Measurements from ENCODE around the gene CACNA1C. TPM values are rescaled to one million over a fixed set of nuclear protein-coding genes. Genes with fewer than 3 reads are reported as not detected.

CACNA1C gene
- total RNA-seq, 1 experiment from 2014 or later, result not detected

DNA sequence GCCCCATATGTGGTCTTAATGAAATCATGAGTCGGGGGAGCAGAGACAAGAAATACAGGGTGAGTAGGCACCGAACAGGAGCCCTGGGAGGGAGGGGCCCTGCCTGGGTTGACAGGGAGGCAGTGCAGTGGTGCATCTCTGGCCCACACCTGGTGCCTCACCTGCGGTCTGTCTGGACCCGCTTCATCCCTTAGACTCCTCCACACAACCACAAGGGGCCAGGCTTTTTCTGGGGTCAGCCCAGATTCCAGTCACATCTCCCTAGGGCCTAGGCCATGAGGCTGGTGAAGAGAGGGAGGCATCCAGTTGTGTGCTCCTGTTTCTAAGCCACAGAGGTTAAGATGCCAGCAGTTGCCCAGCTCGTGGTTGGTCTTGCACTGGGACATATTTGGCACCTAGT, 398.7 kb downstream of the CACNA1C start:
- DNase-seq, result no peak
- TF ChIP-seq, protein P1, sequence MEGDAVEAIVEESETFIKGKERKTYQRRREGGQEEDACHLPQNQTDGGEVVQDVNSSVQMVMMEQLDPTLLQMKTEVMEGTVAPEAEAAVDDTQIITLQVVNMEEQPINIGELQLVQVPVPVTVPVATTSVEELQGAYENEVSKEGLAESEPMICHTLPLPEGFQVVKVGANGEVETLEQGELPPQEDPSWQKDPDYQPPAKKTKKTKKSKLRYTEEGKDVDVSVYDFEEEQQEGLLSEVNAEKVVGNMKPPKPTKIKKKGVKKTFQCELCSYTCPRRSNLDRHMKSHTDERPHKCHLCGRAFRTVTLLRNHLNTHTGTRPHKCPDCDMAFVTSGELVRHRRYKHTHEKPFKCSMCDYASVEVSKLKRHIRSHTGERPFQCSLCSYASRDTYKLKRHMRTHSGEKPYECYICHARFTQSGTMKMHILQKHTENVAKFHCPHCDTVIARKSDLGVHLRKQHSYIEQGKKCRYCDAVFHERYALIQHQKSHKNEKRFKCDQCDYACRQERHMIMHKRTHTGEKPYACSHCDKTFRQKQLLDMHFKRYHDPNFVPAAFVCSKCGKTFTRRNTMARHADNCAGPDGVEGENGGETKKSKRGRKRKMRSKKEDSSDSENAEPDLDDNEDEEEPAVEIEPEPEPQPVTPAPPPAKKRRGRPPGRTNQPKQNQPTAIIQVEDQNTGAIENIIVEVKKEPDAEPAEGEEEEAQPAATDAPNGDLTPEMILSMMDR (conservative IDR thresholded peaks at IDR 0.05), result no peak
- no peak for TF ChIP-seq EZH2 (IDR thresholded peaks at IDR 0.05; ENCODE audit: low read depth)
- no peaks in the 10 kb centered on the region for H3F3A ChIP-seq (ENCODE audit: insufficient read depth, low read depth)
- no peaks in the 10 kb centered on the region for H3K36me3 ChIP-seq (ENCODE audit: low read depth)
- H3K79me2 ChIP-seq (ENCODE audit: low read depth), result no peaks in the 10 kb centered on the region
- intact Hi-C loops (cut with micrococcal nuclease; ENCODE audit: unreplicated experiment), result no loop called here
- no peaks in the 10 kb centered on the region for H3K4me1 ChIP-seq (replicated peaks; ENCODE audit: insufficient read depth)
- ChIA-PET POLR2A (ENCODE audit: unreplicated experiment) (no interaction called here), CTCF (no interaction called here)
- no peak overlapping the region for H3K4me2 ChIP-seq
- H3K27me3 ChIP-seq (ENCODE audit: insufficient read depth, low read depth), result peaks cover 92% of the 10 kb centered on the region
- no peaks in the 10 kb centered on the region for H3K9me2 ChIP-seq (ENCODE audit: insufficient read depth)
- no peaks in the 10 kb centered on the region for H3K9me3 ChIP-seq (ENCODE audit: insufficient read depth, low read depth)
- H4K20me1 ChIP-seq (ENCODE audit: insufficient read depth), result no peaks in the 10 kb centered on the region
- no peak overlapping the region for H3K27ac ChIP-seq
- no TSS peak for BruUV-seq (replicated peaks)
- H2AFZ ChIP-seq, result no peak overlapping the region
- H3K4me3 ChIP-seq, result no peak overlapping the region

DNA sequence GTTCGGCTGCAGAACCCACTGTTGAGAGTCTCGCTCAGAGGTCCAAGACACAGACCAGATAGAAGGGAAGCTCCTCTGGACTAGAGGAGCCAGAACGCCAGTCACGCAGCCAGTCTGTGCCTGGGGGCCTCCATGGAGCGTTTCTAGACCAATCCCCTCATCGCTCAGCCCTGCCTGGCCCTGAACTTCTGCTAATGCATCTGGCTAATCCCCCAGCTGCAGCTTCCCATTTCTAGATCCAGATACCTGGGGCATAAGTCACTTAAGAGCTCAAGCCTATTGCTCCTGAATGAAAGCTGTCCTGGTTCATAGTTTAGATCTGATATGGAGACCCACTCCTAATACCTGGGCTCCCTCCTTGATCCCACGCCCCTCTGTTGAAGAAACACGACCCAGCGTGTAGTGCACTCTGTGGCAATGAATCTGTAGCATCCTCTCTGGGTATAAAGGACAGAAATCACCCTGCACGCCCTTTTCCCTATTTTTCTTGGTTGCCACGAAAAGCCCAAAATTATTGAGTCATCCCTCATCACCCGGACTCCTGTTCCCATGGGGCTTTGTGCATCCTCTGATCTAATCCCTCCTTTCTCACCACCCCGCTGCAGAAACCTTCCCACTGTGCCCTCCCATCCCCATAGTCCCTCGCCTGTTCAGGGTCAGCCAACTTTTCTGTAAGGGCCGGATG, 400.4 kb downstream of the CACNA1C start:
- H3K4me3 ChIP-seq, result no peak overlapping the region
- no peaks in the 10 kb centered on the region for H3F3A ChIP-seq (ENCODE audit: insufficient read depth, low read depth)
- no peak overlapping the region for H2AFZ ChIP-seq
- H3K4me1 ChIP-seq (replicated peaks; ENCODE audit: insufficient read depth), result no peaks in the 10 kb centered on the region
- no peak for DNase-seq
- no TSS peak for BruUV-seq (replicated peaks)
- no peak for TF ChIP-seq EZH2 (IDR thresholded peaks at IDR 0.05; ENCODE audit: low read depth)
- TF ChIP-seq, protein P1 (conservative IDR thresholded peaks at IDR 0.05), result no peak
- H3K27me3 ChIP-seq (ENCODE audit: insufficient read depth, low read depth), result peaks cover 98% of the 10 kb centered on the region
- ChIA-PET POLR2A (ENCODE audit: unreplicated experiment) (no interaction called here), CTCF (no interaction called here)
- intact Hi-C loops (cut with micrococcal nuclease; ENCODE audit: unreplicated experiment), result no loop called here
- H4K20me1 ChIP-seq (ENCODE audit: insufficient read depth), result no peaks in the 10 kb centered on the region
- no peaks in the 10 kb centered on the region for H3K79me2 ChIP-seq (ENCODE audit: low read depth)
- no peaks in the 10 kb centered on the region for H3K36me3 ChIP-seq (ENCODE audit: low read depth)
- H3K9me2 ChIP-seq (ENCODE audit: insufficient read depth), result no peaks in the 10 kb centered on the region
- no peak overlapping the region for H3K4me2 ChIP-seq
- H3K9me3 ChIP-seq (ENCODE audit: insufficient read depth, low read depth), result no peaks in the 10 kb centered on the region
- no peak overlapping the region for H3K27ac ChIP-seq

DNA sequence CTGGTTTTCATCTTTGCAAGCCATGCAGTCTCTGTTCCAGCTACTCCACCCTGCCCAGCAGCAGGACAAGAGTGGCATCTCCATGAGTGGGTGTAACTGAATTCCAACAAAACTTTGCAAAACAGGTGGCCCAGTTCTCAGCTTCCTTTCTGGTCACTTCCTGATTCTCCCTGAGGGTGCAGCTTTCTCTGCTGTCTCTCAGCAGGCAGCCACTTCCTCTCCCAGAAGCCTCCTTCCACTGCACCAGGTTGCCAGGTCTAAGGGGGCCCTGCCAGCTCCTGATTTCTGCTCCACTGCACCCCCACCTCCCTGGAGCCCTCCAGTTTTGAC, 400.9 kb downstream of the CACNA1C start:
- no TSS peak for BruUV-seq (replicated peaks)

More for the DNA sequence above, 400.9 kb downstream of the CACNA1C start:
- peaks cover 98% of the 10 kb centered on the region for H3K27me3 ChIP-seq (ENCODE audit: insufficient read depth, low read depth)
- no peak for DNase-seq
- no peaks in the 10 kb centered on the region for H3F3A ChIP-seq (ENCODE audit: insufficient read depth, low read depth)
- H3K4me1 ChIP-seq (replicated peaks; ENCODE audit: insufficient read depth), result no peaks in the 10 kb centered on the region
- CTCF ChIA-PET, result no interaction called here
- H3K9me3 ChIP-seq (ENCODE audit: insufficient read depth, low read depth), result no peaks in the 10 kb centered on the region
- H3K36me3 ChIP-seq (ENCODE audit: low read depth), result no peaks in the 10 kb centered on the region
- no peak for TF ChIP-seq EZH2 (IDR thresholded peaks at IDR 0.05; ENCODE audit: low read depth)
- TF ChIP-seq, protein P1 (conservative IDR thresholded peaks at IDR 0.05), result no peak
- H4K20me1 ChIP-seq (ENCODE audit: insufficient read depth), result no peaks in the 10 kb centered on the region
- H3K79me2 ChIP-seq (ENCODE audit: low read depth), result no peaks in the 10 kb centered on the region
- no peak overlapping the region for H2AFZ ChIP-seq
- no peak overlapping the region for H3K4me2 ChIP-seq
- POLR2A ChIA-PET (ENCODE audit: unreplicated experiment), result no interaction called here
- intact Hi-C loops (cut with micrococcal nuclease; ENCODE audit: unreplicated experiment), result no loop called here
- H3K4me3 ChIP-seq, result no peak overlapping the region
- no peak overlapping the region for H3K27ac ChIP-seq
- H3K9me2 ChIP-seq (ENCODE audit: insufficient read depth), result no peaks in the 10 kb centered on the region

Measured in PC-9 (cell line).